Middle frontal gyrus (tissue), 1 donor: ENCODE data around the gene TBC1D26.
"Not testable (repeated sequence)": the region's sequence is repeated elsewhere in the genome, so short reads cannot be mapped to it uniquely, and the experiment has no call there.

Experiments
- DNase-seq: peaks from one replicate; pipeline ENCODE4 v3.0.0-alpha.2; 2015; ENCODE audit warnings: low spot score; ENCODE audit errors: extremely low spot score

Gene TBC1D26

DNA sequence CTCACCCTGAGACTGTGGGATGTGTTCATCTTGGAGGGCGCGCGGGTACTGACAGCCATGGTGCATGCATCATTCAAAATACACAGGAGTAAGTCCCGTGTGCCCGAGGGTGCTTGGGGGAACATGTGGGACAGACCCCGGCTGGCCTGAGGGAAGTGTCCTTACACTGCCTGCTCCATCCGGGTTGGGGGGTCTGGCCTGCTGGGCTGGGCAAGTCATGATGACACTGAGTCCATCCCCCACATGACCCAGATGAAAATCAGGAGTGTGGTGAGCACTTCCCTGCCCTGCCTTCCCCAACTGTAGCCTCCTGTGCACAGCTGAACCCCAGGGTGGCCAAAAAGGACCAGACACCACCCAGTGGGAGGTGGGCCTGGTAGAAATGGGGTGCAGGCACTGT lies 10.8 kb downstream of the TBC1D26 start:
- no peak for DNase-seq

DNA sequence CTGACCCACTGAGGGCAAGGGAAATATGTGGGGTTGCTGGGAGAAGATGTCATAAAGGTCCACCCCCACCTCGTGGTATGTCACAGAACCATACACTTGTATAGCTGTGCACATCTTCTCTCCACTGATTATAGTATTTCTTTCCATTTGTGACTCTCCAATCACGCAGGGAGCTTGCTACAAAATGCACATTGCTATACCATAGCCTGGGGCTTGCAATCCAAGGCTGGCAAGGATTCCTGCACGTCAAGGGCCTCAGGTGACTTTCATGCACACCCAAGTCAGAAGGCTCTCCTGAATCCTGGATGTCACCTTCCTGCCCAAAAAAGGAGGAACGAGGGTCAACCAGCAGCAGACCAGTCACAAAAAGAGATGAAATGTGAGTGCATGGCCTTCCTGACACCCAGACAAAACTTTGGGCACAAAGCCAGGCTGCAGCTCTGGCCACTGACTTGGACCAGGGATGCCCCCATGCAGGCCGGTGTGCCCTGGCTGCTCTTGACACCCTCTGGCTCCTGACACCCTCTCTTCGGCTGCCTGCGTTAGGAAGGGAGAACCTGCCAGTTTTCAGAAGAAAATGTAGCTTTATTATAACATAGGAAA lies 12.1 kb downstream of the TBC1D26 start:
- DNase-seq: no peak

DNA sequence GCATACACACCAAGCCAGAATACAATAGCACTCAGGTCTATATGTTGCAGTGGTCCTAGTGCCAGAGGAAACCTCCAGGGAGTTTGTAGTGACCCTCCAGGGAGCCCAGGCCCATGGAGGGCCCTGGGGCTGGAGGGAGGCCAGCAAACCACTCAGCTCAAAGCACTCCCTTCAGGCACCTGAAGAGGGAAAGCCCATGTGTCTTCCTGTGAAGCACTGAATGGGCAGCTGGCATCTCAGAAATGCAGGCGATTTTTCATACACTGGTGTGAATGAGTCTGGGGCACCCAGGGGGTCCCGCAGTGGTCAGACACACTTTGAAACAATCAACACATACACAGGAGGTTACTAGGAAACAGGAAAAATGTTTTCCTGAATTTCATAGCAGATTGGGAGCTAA lies 12.8 kb downstream of the TBC1D26 start:
- DNase-seq: no peak

DNA sequence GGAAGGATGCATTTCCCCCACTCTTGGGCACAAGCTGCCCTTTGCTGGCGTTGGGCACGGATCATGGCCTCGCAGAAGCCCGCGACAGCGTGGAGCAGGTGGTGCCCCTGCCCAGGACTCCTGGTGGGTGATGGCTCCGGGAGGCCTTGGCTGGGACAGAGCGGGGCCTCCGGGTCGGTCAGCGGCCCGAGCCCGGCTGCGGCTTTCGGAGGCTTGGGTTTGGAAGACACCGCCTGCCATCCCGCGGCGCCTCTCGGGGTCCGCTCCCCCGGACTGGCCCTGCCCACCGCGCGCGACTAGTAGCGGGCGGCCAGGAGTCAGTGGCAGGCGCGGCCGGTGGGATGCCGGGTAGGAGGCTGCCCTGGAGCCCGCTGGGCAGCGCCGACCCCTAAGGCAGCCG lies 17.3 kb downstream of the TBC1D26 start:
- DNase-seq: not testable (repeated sequence)

DNA sequence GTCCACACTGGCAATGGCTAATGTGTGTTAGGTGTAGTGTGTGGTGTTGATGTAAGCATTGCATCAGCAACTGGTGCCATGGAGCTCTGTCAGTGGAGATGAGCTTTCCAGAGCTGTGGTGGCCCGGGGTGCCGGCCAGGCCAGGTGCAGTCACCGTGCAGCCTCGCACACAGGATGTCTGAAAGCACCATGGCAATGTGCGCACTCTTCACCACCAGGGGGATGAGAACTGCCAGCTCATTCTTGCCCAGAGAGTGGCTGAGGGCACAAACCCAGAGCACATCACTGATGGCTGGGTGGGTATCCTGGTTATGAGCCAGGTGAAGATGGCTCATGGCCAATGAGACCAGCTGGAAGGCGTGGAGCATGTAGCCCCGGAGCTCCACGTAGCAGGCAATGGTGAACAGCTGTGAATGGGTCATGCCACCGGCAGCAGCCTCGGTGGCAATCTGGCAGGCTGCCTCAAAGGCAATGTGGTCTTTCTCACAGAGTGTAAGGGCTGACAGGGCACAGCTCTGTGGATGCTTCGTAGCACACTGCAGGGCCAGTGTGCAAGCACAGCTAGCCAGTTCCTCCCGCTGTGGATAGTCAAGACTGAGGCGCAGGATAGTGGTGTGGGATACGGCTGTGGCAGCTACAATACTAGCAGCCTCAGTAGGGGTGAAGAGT lies 36.9 kb downstream of the TBC1D26 start:
- not testable (repeated sequence) for DNase-seq

DNA sequence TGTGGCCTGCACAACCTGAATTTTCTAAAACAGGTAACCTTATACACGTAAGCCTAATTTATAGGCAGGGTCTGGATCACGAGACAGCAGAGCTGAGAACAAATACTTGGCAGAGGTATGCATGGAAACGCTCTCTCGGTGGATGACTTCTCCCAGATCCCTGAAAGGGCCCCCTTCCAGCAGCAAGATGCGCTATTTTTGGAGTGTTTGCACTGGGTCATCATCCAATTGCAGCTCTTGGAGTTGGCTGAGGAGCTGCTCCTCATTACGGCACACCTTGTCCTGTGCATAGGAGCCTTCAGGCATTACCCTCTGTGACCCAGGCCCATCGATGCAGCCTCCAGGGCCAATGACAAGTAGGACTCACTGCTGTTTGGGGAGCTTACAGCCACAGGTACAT lies 38.6 kb downstream of the TBC1D26 start:
- not testable (repeated sequence) for DNase-seq

DNA sequence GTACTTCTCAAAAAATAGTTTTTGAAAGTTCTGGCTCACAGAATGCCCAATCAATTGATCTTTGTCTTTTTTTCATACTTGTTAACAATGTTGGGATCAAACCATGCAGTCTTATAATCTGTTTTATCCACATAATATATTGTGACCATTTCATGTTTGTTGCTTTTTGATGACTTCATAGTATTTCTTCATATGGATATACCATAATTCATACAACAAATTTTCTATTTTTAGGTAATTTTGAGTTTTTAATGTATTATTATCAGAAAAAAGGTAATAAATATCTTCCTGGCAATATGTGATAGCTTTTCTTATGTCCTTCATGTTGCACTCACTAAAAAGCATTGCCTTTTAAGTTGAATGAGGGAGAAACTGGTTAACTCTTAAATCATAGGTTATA lies 44.8 kb downstream of the TBC1D26 start:
- DNase-seq: no peak

DNA sequence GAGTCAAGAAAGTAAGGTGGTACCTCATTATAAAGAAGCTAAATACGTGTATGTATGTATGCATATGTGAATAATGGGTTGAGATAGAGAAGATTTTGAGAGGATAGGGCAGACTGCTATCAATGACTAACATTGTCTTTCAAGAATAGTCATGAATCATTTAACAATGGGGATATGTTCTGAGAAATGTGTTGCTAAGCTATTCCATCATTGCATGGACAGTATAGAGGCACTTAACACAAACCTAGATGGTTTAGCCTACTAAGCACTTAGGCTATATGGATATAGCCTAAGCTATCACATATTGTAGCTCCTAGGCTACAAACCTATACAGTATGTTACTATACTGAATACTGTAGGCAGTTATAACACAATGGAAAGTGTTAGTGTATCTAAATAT lies 45.2 kb downstream of the TBC1D26 start:
- DNase-seq: no peak

DNA sequence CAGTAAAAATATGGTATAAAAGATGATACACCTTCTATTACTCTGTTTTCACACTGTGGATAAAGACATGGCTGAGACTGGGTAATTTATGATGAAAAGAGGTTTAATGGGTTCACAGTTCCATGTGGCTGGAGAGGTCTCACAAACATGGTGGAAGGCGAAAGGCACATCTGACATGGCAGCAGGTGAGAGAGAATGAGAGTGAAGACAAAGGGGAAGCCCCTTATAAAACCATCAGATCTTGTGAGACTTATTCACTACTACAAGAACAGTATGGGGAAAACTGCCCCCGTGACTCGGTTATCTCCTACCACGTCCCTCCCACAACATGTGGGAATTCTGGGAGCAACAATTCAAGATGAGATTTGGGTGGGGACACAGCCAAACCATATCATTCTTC lies 45.6 kb downstream of the TBC1D26 start:
- DNase-seq: no peak

DNA sequence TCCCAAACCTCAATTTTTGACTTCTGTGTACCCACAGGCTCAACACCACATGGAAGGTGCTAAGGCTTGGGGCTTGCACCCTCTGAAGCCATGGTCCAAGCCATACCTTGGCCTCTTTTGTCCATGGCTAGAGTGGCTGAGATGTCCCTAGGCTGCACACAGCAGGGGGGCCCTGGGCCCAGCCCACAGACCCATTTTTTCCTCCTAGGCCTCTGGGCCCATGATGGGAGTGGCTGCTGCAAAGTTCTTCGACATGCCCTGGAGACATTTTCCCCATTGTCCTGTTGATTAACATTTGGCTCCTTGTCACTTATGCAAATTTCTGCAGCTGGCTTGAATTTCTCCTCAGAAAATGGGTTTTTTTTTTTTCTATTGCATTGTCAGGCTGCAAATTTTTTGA lies 47.0 kb downstream of the TBC1D26 start:
- DNase-seq: no peak

DNA sequence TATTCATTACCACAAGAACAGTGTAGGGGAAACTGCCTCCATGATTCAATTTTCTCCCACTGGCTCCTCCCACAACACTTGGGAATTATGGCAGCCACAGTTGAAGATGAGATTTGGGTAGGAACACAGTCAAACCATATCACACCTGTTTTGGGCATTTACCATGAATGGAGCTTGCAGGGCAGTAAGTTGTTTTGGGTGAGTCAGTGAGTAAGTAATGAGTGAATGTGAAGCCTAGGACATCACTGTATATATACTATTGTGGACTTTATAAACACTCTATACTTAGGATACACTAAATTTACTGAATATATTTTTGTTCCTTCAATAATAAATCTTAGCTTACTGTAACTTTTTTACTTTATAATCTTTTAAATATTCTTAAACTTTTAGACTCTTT lies 48.1 kb downstream of the TBC1D26 start:
- no peak for DNase-seq

DNA sequence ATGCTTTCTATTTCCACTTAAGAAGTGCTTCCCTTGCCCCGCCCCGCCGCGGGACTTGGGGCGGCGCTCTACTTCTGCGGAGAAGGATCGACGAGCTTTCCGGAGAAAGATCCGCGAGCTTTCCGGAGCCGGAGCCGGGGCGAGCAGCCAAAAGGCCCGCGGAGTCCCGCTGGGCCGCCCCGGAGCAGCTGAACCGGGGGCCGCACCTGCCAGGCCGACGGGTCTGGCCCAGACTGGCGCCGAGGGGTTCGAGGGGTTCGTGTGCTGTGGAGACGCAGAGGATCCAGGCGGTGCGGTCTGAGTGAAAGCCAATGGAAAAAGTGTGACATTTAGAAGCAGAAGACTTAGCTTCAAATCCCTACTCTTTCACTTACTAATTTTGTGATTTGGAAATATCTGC lies 50.8 kb downstream of the TBC1D26 start:
- no peak for DNase-seq

DNA sequence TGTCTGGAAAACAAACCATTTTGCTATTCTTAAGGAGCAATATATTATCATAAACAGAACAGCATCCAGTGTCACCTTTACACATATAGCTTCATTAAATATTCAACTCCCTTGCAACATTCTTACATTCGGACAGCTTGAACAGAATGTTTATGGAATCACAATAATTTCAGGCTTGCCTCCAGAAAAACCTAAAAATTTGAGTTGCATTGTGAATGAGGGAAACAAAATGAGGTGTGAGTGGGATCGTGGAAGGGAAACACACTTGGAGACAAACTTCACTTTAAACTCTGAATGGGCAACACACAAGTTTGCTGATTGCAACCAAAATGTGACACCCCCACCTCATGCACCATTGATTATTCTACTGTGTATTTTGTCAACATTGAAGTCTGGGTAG lies 51.4 kb downstream of the TBC1D26 start:
- DNase-seq: no peak

DNA sequence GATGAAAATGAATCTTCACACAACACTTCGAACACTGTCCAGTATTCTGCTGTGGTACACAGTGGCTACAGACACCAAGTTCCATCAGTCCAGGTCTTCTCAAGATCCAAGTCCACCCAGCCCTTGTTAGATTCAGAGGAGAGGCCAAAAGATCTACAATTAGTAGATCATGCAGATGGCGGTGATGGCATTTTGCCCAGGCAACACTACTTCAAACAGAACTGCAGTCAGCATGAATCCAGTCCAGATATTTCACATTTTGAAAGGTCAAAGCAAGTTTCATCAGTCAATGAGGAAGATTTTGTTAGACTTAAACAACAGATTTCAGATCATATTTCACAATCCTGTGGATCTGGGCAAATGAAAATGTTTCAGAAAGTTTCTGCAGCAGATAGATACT lies 52.3 kb downstream of the TBC1D26 start:
- not testable (repeated sequence) for DNase-seq

DNA sequence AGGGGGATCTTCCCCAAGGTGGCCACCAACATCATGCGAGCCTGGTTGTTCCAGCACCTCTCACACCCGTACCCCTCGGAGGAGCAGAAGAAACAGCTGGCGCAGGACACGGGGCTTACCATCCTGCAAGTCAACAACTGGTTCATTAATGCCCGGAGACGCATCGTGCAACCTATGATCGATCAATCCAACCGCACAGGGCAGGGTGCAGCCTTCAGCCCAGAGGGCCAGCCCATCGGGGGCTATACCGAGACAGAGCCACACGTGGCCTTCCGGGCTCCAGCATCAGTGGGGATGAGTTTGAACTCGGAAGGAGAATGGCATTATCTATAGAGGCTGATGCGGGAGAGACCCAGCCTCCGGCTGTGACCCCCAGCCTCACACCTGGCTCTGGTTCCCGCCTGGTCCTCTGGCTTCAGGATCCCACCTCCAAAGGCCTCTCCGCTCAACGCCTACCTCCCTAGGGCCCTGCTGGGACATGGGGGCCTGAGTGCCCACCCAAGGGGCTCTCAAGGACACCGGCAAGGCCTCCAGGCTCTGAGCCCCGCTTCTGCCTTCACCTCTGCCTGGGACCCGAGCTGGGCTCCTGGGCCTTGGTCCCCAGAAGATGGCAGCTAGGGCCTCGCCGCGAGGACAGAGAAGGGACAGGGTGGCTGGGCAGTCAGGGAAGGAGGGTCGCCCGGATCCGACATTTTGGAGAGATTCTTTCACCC lies 55.4 kb downstream of the TBC1D26 start:
- DNase-seq: not testable (repeated sequence)

DNA sequence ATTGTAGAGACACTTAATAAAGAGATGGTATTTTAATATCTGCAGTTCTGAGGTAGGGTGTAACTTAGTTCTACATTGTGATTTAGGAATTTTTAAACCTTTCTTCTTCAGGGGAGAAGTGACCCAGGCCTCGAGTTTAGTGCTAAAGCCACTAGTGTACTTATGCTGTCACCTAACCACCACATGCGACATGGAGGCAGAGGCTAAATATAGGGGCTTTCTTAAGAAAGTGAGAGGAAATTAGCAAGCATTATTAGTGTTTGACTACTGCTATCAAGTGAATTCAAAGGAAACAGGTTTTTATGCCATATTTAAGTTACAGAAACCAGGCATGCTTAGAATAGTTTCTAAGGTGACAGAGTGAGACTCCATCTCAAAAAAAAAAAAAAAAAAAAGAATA lies 56.3 kb downstream of the TBC1D26 start:
- not testable (repeated sequence) for DNase-seq
